Hematopoietic multipotent progenitor cell (in vitro differentiated cells): Measurements from ENCODE around the gene C15orf62. TPM values are rescaled to one million over a fixed set of nuclear protein-coding genes. Genes with fewer than 3 reads are reported as not detected.

Experiments used
- DNase-seq, 3 donors: peaks; one replicate each; pipeline ENCODE4 v3.0.0-alpha.2; 2011 to 2015; ENCODE audit warnings: low read depth in 2 of 3, low spot score in 2 of 3
- total RNA-seq: library from RNA; depleted of rRNA; stranded (reverse); fragments of >200 nt; gene quantifications from one replicate; pipeline ENCODE4 v1.2.3, GENCODE V29; 2012

The C15orf62 gene
- 1.1 TPM for total RNA-seq

- peak in 2 of 3 donors; percentile 91 to 92 for DNase-seq
Measured at GRCh38 chr15:40769274-40770146, at the start of gene C15orf62. Gene C15orf62, plus strand, starts transcription at chr15:40769980. Its CDS starts 516 bp downstream, at chr15:40770496.

- no peak for DNase-seq
Measured at GRCh38 chr15:40721701-40722100, 48.1 kb upstream of the C15orf62 start.

- DNase-seq: no peak
Measured at GRCh38 chr15:40722354-40722753, 47.4 kb upstream of the C15orf62 start.

GRCh38 chr15:40722934-40723333 is 46.8 kb upstream of the C15orf62 start:
- no peak for DNase-seq

- DNase-seq: no peak
Measured at GRCh38 chr15:40723919-40724318, 45.9 kb upstream of the C15orf62 start.

- no peak for DNase-seq
Measured at GRCh38 chr15:40731034-40731433, 38.7 kb upstream of the C15orf62 start.

GRCh38 chr15:40736575-40736974 is 33.2 kb upstream of the C15orf62 start:
- no peak for DNase-seq

- no peak for DNase-seq
Measured at GRCh38 chr15:40737048-40737447, 32.7 kb upstream of the C15orf62 start.

- DNase-seq: no peak
Measured at GRCh38 chr15:40739047-40739446, 30.7 kb upstream of the C15orf62 start.

GRCh38 chr15:40739854-40740253 is 29.9 kb upstream of the C15orf62 start:
- DNase-seq: no peak

GRCh38 chr15:40743485-40743901 is 26.3 kb upstream of the C15orf62 start:
- DNase-seq: no peak

- DNase-seq: peak in 1 of 3 donors; percentile 9
Measured at GRCh38 chr15:40743921-40744814, 25.6 kb upstream of the C15orf62 start.

- no peak for DNase-seq
Measured at GRCh38 chr15:40744815-40745152, 25.0 kb upstream of the C15orf62 start.

GRCh38 chr15:40746916-40747418 is 22.8 kb upstream of the C15orf62 start:
- DNase-seq: no peak

GRCh38 chr15:40747685-40748631 is 21.8 kb upstream of the C15orf62 start:
- no peak for DNase-seq

- no peak for DNase-seq
Measured at GRCh38 chr15:40749151-40749630, 20.6 kb upstream of the C15orf62 start.

- DNase-seq: no peak
Measured at GRCh38 chr15:40750885-40751284, 18.9 kb upstream of the C15orf62 start.

GRCh38 chr15:40751745-40752144 is 18.0 kb upstream of the C15orf62 start:
- no peak for DNase-seq

GRCh38 chr15:40754574-40754882 is 15.3 kb upstream of the C15orf62 start:
- no peak for DNase-seq
